Osteoblast (primary cell): Measurements from ENCODE around the gene RABGAP1L. TPM values are rescaled to one million over a fixed set of nuclear protein-coding genes. Genes with fewer than 3 reads are reported as not detected.

Experiments
- DNase-seq: peaks from one replicate; pipeline ENCODE4 v3.0.0; 2011; ENCODE audit warnings: low spot score, mixed read lengths; ENCODE audit not compliant: insufficient read length; ENCODE audit errors: missing footprints
- H2AFZ ChIP-seq: 2 replicates; pipeline ENCODE4 v1.6.0; 2011; ENCODE audit warnings: mild to moderate bottlenecking, low read length
- H3K27ac ChIP-seq: 2 replicates; pipeline ENCODE4 v1.5.1; 2011; ENCODE audit warnings: mild to moderate bottlenecking, low read depth, low read length, moderate library complexity
- H3K27me3 ChIP-seq: 2 replicates; pipeline ENCODE4 v1.6.0; 2012; ENCODE audit warnings: mild to moderate bottlenecking, control low read depth, inconsistent platforms, low read length, moderate library complexity; ENCODE audit not compliant: insufficient read depth
- H3K36me3 ChIP-seq: 2 replicates; pipeline ENCODE4 v1.5.1; 2011; ENCODE audit warnings: mild to moderate bottlenecking, low read length, control low read depth, moderate library complexity; ENCODE audit not compliant: insufficient read depth
- H3K4me1 ChIP-seq: 2 replicates; pipeline ENCODE4 v1.5.1; 2011; ENCODE audit warnings: mild to moderate bottlenecking, low read length, control low read depth, moderate library complexity; ENCODE audit not compliant: insufficient read depth
- H3K4me2 ChIP-seq: 2 replicates; pipeline ENCODE4 v1.6.0; 2011; ENCODE audit warnings: mild to moderate bottlenecking, low read length; ENCODE audit not compliant: insufficient read depth
- H3K4me3 ChIP-seq: fragments of 200-600 bp; sonication (generic); 3 replicates; pipeline ENCODE4 v1.5.1; 2012; ENCODE audit warnings: mild to moderate bottlenecking, low read length, inconsistent platforms; ENCODE audit not compliant: insufficient read depth
- H3K79me2 ChIP-seq: 2 replicates; pipeline ENCODE4 v1.6.0; 2012; ENCODE audit warnings: mild to moderate bottlenecking, low read length, control low read depth, inconsistent platforms; ENCODE audit not compliant: insufficient read depth
- H3K9me3 ChIP-seq: 2 replicates; pipeline ENCODE4 v1.5.1; 2011; ENCODE audit warnings: low read depth, low read length, control low read depth
- H4K20me1 ChIP-seq: 2 replicates; pipeline ENCODE4 v1.6.0; 2012; ENCODE audit warnings: mild to moderate bottlenecking, low read length, control low read depth; ENCODE audit not compliant: insufficient read depth
- CTCF ChIP-seq: IDR thresholded peaks from 2 replicates; pipeline ENCODE4 v1.5.1; 2011; ENCODE audit warnings: mild to moderate bottlenecking, low read depth, low read length, moderate library complexity; ENCODE audit errors: extremely low read depth
- total RNA-seq: library from RNA; depleted of rRNA; stranded (reverse); fragments of >200 nt; gene quantifications from 2 replicates; pipeline ENCODE4 v1.2.3, GENCODE V29; 2012

The RABGAP1L gene
- total RNA-seq, 1 donor, result 30.0 TPM

- H3K4me3 ChIP-seq, result peak overlapping the region; percentile 89
- H3K79me2 ChIP-seq, result peaks cover 58% of the 10 kb centered on the region
- TF ChIP-seq CTCF, result no peak
- peak overlapping the region; percentile 81 for H2AFZ ChIP-seq
- peak overlapping the region; percentile 67 for H3K27ac ChIP-seq
- H3K36me3 ChIP-seq, result peaks cover 8% of the 10 kb centered on the region
- peaks cover 2% of the 10 kb centered on the region for H4K20me1 ChIP-seq
- H3K4me1 ChIP-seq, result peaks cover 23% of the 10 kb centered on the region
- peak; percentile 47 for DNase-seq
- no peaks in the 10 kb centered on the region for H3K27me3 ChIP-seq
- peak overlapping the region; percentile 87 for H3K4me2 ChIP-seq
- H3K9me3 ChIP-seq, result no peaks in the 10 kb centered on the region
Observed at GRCh38 chr1:175000697-175001187, 841.4 kb downstream of the RABGAP1L start.

GRCh38 chr1:175002910-175003517, 843.7 kb downstream of the RABGAP1L start:
- DNase-seq, result no peak
- Histone ChIP-seq H3K4me2 (peak overlapping the region; percentile 20), H3K27ac (no peak overlapping the region), H3K9me3 (no peaks in the 10 kb centered on the region), H3K27me3 (no peaks in the 10 kb centered on the region), H3K79me2 (peaks cover 81% of the 10 kb centered on the region), H4K20me1 (peaks cover 2% of the 10 kb centered on the region), H3K4me1 (peaks cover 12% of the 10 kb centered on the region), H3K36me3 (peaks cover 24% of the 10 kb centered on the region), H2AFZ (no peak overlapping the region), H3K4me3 (no peak overlapping the region)
- TF ChIP-seq CTCF, result no peak

- Histone ChIP-seq H3K36me3 (peaks cover 29% of the 10 kb centered on the region), H2AFZ (no peak overlapping the region)
Observed at GRCh38 chr1:175003521-175003920, 844.2 kb downstream of the RABGAP1L start.

More at GRCh38 chr1:175003521-175003920, 844.2 kb downstream of the RABGAP1L start:
- no peaks in the 10 kb centered on the region for H3K27me3 ChIP-seq
- H3K4me3 ChIP-seq, result no peak overlapping the region
- no peak overlapping the region for H3K27ac ChIP-seq
- DNase-seq, result no peak
- H3K9me3 ChIP-seq, result no peaks in the 10 kb centered on the region
- H3K4me1 ChIP-seq, result peaks cover 10% of the 10 kb centered on the region
- peaks cover 86% of the 10 kb centered on the region for H3K79me2 ChIP-seq
- H3K4me2 ChIP-seq, result peak overlapping the region; percentile 6
- H4K20me1 ChIP-seq, result peaks cover 2% of the 10 kb centered on the region
- no peak for TF ChIP-seq CTCF
